ENCODE measurements around the gene GNG10.
"Not testable (repeated sequence)": the region's sequence is repeated elsewhere in the genome, so short reads cannot be mapped to it uniquely, and the experiment has no call there.

GNG10 gene

DNA sequence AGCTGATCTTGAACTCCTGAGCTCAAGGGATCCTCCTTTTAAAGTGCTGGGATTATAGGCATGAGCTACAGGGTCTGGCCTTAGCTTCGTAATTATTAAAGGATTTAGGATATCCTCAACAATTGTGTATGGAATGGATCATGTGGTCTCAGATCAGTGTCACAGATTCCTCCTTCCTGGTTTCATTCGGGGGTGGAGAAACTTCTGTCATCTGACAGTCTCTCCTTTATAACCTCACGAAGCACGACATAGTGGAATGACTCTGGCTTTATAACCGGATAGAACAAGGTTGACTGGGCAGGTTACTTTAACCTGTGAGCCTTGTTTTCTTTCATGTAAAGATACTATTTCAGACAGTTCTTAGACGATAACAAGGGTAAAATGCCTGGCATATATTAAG is 4.4 kb upstream of the GNG10 start:
- DNase-seq, result no peak

DNA sequence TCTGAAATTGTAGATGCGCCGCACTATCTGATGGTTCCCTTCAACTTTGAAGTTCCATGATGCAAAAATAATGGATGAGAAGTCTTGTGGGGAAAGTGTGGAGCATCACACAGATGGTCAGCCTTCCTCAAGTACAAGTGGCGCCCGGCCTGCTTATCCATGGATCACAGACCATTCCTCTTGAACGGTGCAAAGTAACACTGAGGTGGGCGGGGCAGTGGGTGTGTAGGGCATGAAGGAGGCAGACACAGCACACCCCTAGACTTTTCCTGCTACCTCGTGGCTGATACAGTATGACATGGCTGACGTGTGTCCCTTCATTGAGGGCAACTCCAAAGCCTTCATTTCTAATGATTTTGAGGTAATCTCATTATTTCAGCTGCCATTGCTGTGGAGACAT is 2.5 kb upstream of the GNG10 start:
- DNase-seq, result no peak

DNA sequence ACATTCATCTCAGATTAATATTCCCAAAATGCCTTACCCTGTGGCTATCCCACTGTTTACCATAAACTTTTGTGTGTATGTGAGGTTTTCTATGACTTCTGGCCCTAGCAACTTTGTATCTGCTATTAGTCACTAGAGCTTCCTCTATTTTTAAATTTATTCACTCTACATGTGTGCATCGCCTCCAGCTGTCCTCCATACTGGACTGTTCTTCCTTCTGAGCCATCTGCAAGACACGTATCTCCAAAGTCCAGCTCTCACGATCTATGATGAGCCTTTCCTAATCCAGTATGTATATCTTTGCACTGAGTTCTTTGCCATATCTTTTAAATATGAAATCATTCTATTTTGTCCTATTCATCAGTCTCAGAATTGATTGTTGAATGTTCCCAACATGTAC is 1.7 kb upstream of the GNG10 start:
- DNase-seq, result no peak

DNA sequence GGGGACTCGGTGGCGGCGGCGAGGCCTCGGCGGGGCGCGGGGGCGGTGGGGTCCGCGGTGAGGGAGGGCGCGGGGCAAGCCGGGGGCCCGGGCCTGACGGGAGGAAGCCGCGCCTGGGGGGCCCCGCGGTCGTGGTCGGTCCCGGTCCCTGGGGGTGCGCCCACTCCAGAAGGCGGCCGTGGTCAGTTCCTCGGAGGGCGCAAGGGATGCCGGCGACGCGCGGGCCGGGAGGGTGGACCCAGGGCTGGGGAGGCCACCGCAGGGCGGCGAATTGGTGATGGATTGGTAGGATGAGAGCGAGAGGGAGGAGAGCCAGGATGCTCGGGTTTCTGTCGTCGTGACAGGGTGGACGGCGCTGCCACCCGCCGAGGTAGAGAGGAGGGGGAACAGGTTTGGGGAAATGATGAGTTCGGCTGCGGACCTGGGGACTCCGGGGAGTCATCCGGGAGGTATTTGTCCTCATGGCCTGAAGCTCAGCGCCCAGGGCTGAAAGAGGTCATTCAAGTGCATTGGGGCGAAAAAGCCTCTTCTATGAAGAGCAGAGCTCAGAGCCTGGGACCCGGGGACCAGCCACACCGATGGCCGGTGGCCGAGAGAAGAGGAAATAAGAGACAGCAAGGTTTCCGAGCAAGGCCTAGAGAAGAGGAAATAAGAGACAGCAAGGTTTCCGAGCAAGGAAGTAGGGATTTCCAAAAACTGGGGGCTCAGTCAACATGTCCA is 557 bp downstream of the GNG10 start:
- DNase-seq, result peak; percentile 30

DNA sequence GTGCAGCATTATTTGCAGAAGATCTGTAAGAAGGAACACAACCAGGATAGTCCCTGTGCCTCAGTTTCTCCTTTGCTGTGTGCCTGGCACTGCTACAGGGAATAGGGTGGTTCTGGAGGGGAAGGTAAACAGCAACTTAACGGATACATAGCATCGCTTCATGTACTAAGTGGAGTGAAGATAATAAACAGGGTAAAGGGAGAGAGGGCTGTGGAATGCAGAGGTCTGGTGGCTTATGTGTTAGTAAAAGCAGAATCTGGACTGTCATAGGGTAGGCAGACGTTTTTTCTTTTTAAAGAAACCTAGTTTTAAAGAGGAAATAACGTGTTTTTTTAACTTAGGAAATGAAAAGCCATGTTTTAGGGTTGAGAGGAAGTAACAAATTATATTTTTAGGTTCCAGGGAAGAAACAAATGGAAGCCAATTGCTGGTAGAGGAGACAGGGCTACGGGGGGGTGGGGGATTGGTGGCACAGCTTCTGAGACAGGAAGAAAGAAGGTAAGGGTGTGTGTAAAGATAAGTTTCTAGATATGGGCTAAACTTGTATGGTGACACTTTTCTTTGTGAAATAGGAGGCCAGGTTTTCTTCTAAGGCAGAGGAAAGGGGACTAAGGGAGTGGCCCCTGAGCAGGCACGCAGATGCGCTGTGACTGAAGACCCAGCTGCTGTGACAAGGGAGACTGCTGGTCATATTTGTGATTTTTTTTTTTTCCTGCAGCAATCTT is 1.3 kb downstream of the GNG10 start:
- no peak for DNase-seq

DNA sequence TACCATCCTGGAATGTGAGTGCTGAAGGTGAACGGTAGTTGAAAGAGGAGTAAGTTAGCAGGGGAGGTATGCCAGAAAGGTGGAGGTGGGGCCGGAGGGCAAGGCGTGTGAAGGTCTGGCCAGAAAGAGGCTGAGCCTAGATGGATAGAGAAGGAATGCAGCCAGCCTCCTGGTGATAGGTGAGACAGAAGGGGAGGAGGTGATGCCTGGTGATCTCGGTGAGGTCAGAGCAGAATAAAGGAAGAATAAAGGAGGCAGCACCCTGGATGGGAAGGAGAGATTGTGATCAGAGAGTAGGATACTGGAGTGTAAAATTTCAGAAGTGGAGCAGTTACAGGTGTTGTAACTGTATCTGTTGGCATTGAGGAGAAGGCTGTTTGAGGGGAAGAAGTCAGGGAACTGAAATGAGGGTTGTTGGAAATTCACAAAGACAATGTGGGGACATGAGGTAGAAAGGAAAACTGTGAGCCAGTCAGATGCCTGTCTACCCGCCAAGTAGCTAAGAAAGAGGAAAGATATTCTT is 2.0 kb downstream of the GNG10 start:
- no peak for DNase-seq

DNA sequence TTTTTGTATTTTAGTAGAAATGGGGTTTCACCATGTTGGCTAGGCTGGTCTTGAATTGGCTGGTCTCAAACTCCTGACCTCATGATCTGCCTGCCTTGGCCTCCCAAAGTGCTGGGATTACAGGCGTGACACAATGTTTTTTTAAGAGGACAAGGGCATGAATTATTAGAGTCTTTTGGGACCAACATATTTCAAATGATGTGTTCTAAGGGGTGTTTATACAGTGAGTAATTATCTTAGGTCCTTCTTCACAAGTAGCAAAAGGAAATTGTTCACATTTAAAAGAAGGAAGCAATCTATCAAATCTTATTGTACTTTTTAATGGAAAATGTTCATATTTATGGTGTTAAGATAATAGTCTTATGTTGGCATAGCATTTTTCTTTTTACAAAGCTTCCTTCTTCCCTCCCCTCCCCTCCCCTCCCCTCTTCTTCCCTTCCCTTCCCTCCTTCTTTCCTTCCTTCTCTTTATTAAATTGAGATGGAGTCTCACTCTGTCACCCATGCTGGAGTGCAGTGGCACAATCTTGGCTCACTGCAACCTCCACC is 6.7 kb downstream of the GNG10 start:
- no peak for DNase-seq

DNA sequence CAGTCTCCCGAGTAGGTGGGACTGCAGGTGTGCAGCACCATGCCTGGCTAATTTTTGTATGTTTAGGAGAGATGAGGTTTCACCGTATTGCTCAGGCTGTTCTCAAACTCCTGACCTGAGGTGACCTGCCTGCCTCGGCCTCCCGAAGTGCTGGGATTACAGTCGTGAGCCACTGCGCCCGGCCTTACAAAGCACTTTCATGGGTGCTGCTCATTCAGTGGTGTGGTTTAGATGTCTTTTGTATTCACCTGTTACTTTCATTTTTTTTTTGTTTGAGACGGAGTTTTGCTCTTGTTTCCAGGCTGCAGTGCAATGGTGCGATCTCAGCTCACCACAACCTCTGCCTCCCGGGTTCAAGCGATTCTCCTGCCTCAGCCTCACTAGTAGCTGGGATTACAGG is 7.2 kb downstream of the GNG10 start:
- DNase-seq, result not testable (repeated sequence)

DNA sequence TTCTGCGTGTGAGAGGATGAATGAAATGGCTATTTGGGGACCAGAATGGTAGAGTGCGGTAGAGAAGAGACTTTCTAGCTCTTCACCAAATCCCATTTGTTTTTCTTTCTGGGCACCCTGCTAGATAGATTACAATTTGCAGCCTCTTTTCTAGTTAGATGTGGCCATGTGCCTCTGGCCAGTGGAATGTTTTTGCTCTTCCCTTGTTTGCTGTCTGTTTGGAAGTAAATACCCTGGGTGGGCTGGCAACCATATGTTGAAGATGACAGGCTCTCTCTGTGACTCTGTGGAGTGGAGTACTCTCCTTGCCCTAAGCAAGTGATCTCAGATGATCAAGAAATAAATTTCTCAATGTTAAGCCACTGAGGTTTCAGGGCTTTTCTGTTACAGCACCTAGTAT is 12.9 kb downstream of the GNG10 start:
- DNase-seq, result no peak

DNA sequence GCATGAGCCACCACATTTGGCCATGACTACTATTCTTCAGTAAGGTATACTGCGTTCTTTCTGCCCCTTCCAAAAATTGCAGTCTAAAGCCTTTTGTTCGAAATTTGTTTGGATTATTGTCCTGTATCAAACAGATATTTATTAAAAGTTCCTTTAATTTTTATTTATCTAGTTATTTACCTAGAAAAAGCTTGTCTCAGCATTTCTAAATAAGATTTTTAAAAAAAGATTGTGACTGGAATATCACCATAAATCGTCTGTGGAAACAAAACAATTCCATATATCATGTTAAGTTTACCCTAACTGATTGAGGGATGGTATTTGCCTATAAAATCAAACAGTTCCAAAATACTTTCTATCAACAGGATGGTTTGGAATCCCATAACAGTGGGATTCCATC is 14.7 kb downstream of the GNG10 start:
- DNase-seq, result no peak

DNA sequence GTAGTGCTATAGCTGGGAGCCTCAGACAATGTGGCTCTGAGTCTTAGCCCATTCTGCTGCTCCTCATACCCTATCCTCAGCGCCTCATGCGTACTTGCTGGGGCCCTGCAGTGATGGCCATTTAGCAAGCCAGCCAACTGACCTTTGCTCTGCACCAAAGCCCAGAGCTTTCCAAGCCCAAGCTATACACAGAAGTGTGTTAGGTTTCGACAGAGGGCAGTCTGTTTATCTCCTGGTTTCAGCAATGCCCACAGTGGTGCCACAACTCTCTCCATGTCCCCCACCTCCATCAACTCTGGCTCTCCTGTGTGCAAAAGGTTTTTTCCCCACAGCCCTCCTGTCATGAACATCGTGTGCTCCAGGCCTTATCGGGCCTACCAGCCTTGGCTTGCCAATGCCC is 16.9 kb downstream of the GNG10 start:
- DNase-seq, result no peak

DNA sequence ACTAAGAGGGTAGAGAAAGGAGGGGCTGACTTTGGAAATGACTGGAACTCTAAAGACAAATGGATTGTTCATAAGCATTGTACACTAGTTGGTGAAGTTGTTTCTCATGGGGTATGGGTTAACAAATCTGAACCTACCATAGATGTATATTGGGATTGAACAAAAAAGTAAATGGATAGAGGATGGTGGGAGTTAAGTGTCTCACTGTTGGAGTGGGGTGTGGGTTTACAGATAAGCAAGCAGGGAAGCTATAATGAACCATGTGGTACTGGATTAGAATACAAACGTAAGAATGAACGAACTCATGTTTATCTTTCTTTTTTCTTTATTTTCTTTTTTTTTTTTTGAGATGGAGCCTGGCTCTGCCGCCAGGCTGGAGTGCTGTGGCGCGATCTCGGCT is 17.8 kb downstream of the GNG10 start:
- DNase-seq, result no peak

DNA sequence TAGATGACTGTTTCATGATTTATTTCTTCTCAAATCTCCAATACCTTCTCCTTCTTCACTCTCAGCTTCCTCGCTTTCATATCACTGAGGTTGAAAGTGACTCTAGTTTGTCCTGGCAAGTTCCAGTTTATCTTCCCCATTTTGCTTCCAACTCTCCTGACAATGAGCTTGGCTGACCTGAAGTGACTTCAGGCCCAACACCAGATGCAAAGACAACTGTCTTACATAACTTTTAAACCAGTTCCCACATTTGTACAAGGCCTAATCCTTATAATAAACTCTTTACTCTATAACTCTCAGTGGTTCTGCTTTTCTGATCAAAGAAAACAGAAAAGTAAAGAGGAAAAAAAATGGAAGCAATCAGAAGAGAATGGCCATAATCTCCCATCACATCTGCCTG is 22.0 kb downstream of the GNG10 start:
- no peak for DNase-seq

DNA sequence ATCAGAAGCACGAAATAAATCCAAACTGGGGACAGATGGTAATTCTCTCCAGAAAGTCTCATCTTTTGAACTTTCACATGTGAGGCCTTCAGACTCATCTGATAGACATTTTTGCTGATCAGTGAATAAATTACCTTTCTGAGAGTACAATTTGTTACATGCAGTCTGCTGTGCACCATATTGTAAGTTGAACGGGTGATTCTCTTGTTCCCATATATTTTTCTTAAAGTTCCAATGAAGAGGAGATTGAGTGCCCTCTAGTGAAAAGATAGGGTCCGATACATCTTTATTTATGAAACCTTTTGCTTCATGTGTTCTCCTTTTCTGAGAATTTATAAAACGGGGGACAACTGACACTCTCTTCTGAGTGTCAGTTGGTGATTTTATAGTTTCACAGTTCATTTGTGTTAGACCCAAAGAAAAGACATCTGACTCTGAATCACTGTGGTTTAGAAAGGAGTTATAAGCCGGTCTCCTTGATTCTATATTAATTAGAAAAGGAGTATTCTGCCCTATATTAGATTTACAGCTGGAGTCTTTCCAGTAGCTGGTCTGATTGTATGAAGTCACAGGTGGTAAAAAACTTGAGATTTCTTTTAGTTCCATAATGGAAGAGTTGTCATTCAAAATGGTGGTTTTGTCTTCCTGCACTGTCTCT is 30.4 kb downstream of the GNG10 start:
- no peak for DNase-seq

DNA sequence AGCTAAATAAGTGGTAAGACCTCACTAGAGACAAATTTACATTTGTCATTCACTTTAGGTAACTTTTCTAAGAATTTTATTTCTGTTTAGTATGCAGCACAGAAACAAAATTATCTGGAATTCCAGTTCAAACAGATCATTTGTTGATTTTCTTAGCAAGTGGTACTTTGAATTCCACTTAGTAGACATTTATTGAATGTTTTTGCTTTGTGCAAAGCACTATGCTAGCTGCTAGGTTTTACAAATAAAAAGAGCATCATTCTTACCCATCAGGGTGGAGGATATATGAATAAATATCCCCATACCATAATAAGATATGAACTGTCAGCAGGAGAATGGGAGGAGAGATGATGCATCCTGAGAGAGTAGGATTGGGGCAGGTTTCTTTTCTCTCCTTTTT is 35.4 kb downstream of the GNG10 start:
- DNase-seq, result no peak

DNA sequence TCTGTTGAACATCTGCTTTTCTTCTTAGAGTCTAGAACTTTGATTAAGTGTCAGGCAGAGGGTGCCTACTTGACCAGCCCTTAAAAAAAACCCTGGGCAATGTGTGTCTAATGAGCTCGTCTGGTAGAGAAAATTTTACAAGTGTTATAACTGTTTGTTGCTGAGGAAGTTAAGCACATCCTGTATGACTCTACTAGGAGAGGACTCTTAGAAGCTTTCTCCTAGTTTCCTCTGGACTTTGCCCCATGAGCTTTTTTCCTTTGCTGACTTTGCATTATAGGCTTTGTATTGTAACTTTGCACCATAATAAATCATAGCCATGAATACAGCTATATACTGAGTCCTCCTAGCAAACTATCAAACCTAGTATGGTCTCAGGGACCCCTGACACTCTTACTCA is 39.4 kb downstream of the GNG10 start:
- DNase-seq, result no peak

DNA sequence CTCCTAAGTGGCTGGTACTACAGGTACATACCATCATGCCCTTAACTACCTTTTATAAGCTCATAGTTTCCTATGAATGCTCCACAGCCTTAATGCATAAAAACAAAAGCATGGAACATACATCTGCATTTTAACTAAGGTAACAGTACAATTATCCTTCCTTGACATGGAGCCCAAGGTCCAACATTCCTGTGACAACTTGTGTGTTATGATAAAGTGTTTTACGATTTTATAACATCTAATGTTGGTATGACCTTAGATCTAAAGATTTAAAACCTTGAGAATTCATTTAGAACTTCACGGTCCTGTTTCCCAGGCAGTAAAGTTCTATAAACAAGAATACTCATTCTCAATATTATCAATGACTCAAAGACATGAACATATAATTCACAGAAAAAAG is 43.1 kb downstream of the GNG10 start:
- DNase-seq, result no peak

DNA sequence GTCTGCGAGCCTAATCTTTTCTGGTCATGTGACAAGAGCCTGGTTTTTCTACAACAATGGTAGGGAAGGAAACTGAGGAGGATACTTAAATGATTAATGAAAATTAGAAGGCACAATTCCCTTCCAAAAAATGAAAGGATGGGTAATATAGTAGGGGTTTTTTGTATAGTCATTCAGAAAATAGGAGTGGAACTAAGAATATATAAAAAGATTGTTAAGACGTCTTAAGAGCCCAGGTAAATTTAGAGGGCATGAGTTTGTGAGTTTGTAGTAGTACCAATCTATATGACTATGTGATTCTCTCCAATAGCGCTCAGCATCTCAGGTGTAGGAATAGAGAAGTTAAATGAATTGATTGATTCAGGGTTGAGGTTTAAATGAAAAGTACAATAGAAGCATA is 50.1 kb downstream of the GNG10 start:
- DNase-seq, result no peak

DNA sequence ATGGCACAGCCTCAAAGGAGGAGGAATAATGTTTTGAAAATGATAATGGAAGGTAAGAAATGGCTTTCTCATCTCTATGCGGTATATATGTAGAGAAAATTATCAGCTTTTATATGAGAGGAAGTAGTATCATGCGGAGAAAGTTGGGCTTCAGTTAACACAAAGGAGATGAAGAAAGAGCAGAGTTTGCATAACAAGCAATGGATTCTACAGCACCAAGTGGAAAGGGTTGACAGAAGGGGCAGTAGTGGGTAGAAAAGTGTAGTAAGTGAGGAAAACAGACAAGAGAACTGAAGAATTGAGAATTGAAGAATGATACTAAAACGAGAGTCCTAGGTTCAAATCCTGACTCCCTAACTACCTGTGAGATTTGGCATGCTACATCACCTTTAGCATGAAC is 51.0 kb downstream of the GNG10 start:
- no peak for DNase-seq

DNA sequence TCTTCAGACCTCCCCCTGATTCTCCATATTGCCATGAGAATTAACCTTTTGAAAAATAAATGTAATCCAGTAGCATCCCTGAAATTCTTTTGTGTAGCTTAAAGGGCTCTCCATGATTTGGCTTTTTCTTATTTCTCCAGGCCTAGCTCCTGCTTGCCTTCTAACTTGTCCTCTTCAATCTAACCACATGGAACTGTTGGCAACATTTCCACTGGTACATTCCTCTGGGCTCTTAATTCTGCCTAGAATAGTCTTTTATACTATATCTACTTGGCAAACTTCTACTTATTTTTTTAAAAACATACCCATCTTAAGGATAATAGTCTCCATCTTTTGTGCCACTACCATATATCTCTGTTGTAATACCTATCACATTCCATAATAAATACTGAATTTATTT is 54.1 kb downstream of the GNG10 start:
- DNase-seq, result no peak

DNA sequence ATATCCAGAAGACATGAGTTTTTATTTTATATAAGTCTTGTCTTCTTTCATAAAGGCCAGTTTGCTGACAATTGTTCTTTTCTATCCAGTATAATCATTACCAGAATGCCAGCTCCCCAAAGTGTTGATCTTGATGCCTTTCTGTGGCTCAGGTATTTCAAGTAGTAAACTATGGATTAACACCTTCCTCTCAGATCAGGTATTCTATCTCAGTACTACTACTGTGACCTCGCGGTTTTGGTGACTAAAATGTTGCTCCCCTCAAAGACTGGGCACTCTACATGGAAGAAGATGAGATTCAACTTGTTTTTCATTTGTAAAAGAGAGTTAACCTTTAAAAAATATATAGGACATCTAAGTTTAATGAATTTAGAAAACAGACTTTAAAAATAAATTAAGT is 58.1 kb downstream of the GNG10 start:
- no peak for DNase-seq

All from stimulated activated CD4-positive, alpha-beta T cell treated with anti-CD3 and anti-CD28 coated beads, Interleukin-4, amount 100 ng/mL, for 24 hours (primary cell).